ENCODE results near the gene FBLN1.
"Not testable (repeated sequence)": the region's sequence is repeated elsewhere in the genome, so short reads cannot be mapped to it uniquely, and the experiment has no call there.

Gene FBLN1

GRCh38 chr22:45547731-45548130 is 45.0 kb downstream of the FBLN1 start:
- no peak overlapping the region for H3K27ac Mint-ChIP-seq
- no peak for ATAC-seq (ENCODE audit: low read depth)
- H3K4me1 Mint-ChIP-seq, result peaks cover 2% of the 10 kb centered on the region

GRCh38 chr22:45548247-45548840 is 45.7 kb downstream of the FBLN1 start:
- no peak for DNase-seq (ENCODE audit: low spot score in 2 of 2)
- H3K4me1 Mint-ChIP-seq, result peaks cover 2% of the 10 kb centered on the region
- H3K9me3 Mint-ChIP-seq, result no peaks in the 10 kb centered on the region
- no peaks in the 10 kb centered on the region for H3K36me3 Mint-ChIP-seq
- peaks cover 1% of the 10 kb centered on the region for H3K27me3 Mint-ChIP-seq
- no peak for ATAC-seq (ENCODE audit: low read depth)
- H3K4me3 Mint-ChIP-seq, result no peak overlapping the region
- H3K27ac Mint-ChIP-seq, result no peak overlapping the region

More at GRCh38 chr22:45547731-45548130, 45.0 kb downstream of the FBLN1 start:
- no peaks in the 10 kb centered on the region for H3K9me3 Mint-ChIP-seq
- DNase-seq (ENCODE audit: low spot score in 2 of 2), result no peak
- no peaks in the 10 kb centered on the region for H3K36me3 Mint-ChIP-seq
- peaks cover 1% of the 10 kb centered on the region for H3K27me3 Mint-ChIP-seq
- H3K4me3 Mint-ChIP-seq, result no peak overlapping the region

- Mint-ChIP-seq H3K36me3 (no peaks in the 10 kb centered on the region), H3K4me3 (no peak overlapping the region), H3K4me1 (no peaks in the 10 kb centered on the region), H3K27me3 (peaks cover 1% of the 10 kb centered on the region), H3K9me3 (no peaks in the 10 kb centered on the region), H3K27ac (no peak overlapping the region)
- ATAC-seq (ENCODE audit: low read depth), result no peak
- DNase-seq (ENCODE audit: low spot score in 2 of 2), result no peak
These were observed 46.5 kb downstream of the FBLN1 start for GRCh38 chr22:45548991-45549761.

- Mint-ChIP-seq H3K27me3 (peaks cover 4% of the 10 kb centered on the region), H3K4me1 (no peaks in the 10 kb centered on the region)
These were observed 47.2 kb downstream of the FBLN1 start for GRCh38 chr22:45549762-45550378.

GRCh38 chr22:45550416-45550815 is 47.7 kb downstream of the FBLN1 start:
- Mint-ChIP-seq H3K4me3 (no peak overlapping the region), H3K27ac (no peak overlapping the region), H3K9me3 (no peaks in the 10 kb centered on the region), H3K27me3 (peaks cover 4% of the 10 kb centered on the region), H3K36me3 (no peaks in the 10 kb centered on the region), H3K4me1 (no peaks in the 10 kb centered on the region)
- ATAC-seq (ENCODE audit: low read depth) (no peak), DNase-seq (ENCODE audit: low spot score in 2 of 2) (no peak)

More at GRCh38 chr22:45549762-45550378, 47.2 kb downstream of the FBLN1 start:
- ATAC-seq (ENCODE audit: low read depth) (no peak), DNase-seq (ENCODE audit: low spot score in 2 of 2) (no peak)
- Mint-ChIP-seq H3K9me3 (no peaks in the 10 kb centered on the region), H3K4me3 (no peak overlapping the region), H3K27ac (no peak overlapping the region), H3K36me3 (no peaks in the 10 kb centered on the region)

- H3K4me3 Mint-ChIP-seq, result no peak overlapping the region
- H3K9me3 Mint-ChIP-seq, result no peaks in the 10 kb centered on the region
- ATAC-seq (ENCODE audit: low read depth), result no peak
- H3K27me3 Mint-ChIP-seq, result peaks cover 5% of the 10 kb centered on the region
- no peak for DNase-seq (ENCODE audit: low spot score in 2 of 2)
- H3K4me1 Mint-ChIP-seq, result no peaks in the 10 kb centered on the region
- no peaks in the 10 kb centered on the region for H3K36me3 Mint-ChIP-seq
- H3K27ac Mint-ChIP-seq, result no peak overlapping the region
These were observed 48.2 kb downstream of the FBLN1 start for GRCh38 chr22:45550891-45551290.

- H3K4me3 Mint-ChIP-seq, result no peak overlapping the region
- no peaks in the 10 kb centered on the region for H3K9me3 Mint-ChIP-seq
- no peaks in the 10 kb centered on the region for H3K36me3 Mint-ChIP-seq
- DNase-seq (ENCODE audit: low spot score in 2 of 2) (no peak), ATAC-seq (ENCODE audit: low read depth) (no peak)
- peaks cover 8% of the 10 kb centered on the region for H3K27me3 Mint-ChIP-seq
- H3K27ac Mint-ChIP-seq, result no peak overlapping the region
- no peaks in the 10 kb centered on the region for H3K4me1 Mint-ChIP-seq
These were observed 48.8 kb downstream of the FBLN1 start for GRCh38 chr22:45551310-45552016.

- DNase-seq (ENCODE audit: low spot score in 2 of 2) (no peak), ATAC-seq (ENCODE audit: low read depth) (no peak)
- Mint-ChIP-seq H3K36me3 (no peaks in the 10 kb centered on the region), H3K9me3 (no peaks in the 10 kb centered on the region), H3K27ac (no peak overlapping the region), H3K27me3 (peaks cover 8% of the 10 kb centered on the region), H3K4me3 (no peak overlapping the region), H3K4me1 (no peaks in the 10 kb centered on the region)
These were observed 49.3 kb downstream of the FBLN1 start for GRCh38 chr22:45552017-45552411.

GRCh38 chr22:45552580-45553350 is 50.1 kb downstream of the FBLN1 start:
- Mint-ChIP-seq H3K27ac (no peak overlapping the region), H3K36me3 (no peaks in the 10 kb centered on the region), H3K9me3 (no peaks in the 10 kb centered on the region), H3K27me3 (peaks cover 10% of the 10 kb centered on the region), H3K4me3 (no peak overlapping the region), H3K4me1 (no peaks in the 10 kb centered on the region)
- DNase-seq (ENCODE audit: low spot score in 2 of 2) (no peak), ATAC-seq (ENCODE audit: low read depth) (no peak)

GRCh38 chr22:45553351-45554039 is 50.8 kb downstream of the FBLN1 start:
- no peaks in the 10 kb centered on the region for H3K9me3 Mint-ChIP-seq
- ATAC-seq (ENCODE audit: low read depth) (peak; percentile 41), DNase-seq (ENCODE audit: low spot score in 2 of 2) (peak; percentile 47 to 50)
- H3K27me3 Mint-ChIP-seq, result peaks cover 10% of the 10 kb centered on the region
- no peak overlapping the region for H3K4me3 Mint-ChIP-seq
- no peaks in the 10 kb centered on the region for H3K4me1 Mint-ChIP-seq
- no peaks in the 10 kb centered on the region for H3K36me3 Mint-ChIP-seq
- H3K27ac Mint-ChIP-seq, result no peak overlapping the region

GRCh38 chr22:45554040-45554406 is 51.3 kb downstream of the FBLN1 start:
- no peak overlapping the region for H3K27ac Mint-ChIP-seq
- peaks cover 10% of the 10 kb centered on the region for H3K27me3 Mint-ChIP-seq
- no peak for ATAC-seq (ENCODE audit: low read depth)
- no peaks in the 10 kb centered on the region for H3K9me3 Mint-ChIP-seq
- H3K4me1 Mint-ChIP-seq, result no peaks in the 10 kb centered on the region
- no peak overlapping the region for H3K4me3 Mint-ChIP-seq
- H3K36me3 Mint-ChIP-seq, result no peaks in the 10 kb centered on the region
- no peak for DNase-seq (ENCODE audit: low spot score in 2 of 2)

- Mint-ChIP-seq H3K4me1 (no peaks in the 10 kb centered on the region), H3K27me3 (peaks cover 9% of the 10 kb centered on the region), H3K27ac (no peak overlapping the region), H3K4me3 (no peak overlapping the region), H3K9me3 (no peaks in the 10 kb centered on the region), H3K36me3 (no peaks in the 10 kb centered on the region)
- DNase-seq (ENCODE audit: low spot score in 2 of 2) (no peak), ATAC-seq (ENCODE audit: low read depth) (no peak)
These were observed 52.2 kb downstream of the FBLN1 start for GRCh38 chr22:45554861-45555260.

- H3K9me3 Mint-ChIP-seq; H3K4me3 Mint-ChIP-seq; H3K36me3 Mint-ChIP-seq; H3K27ac Mint-ChIP-seq; DNase-seq (ENCODE audit: low spot score in 2 of 2); ATAC-seq (ENCODE audit: low read depth); H3K4me1 Mint-ChIP-seq: not testable (repeated sequence)
- H3K27me3 Mint-ChIP-seq, result peaks cover 11% of the 10 kb centered on the region
These were observed 55.2 kb downstream of the FBLN1 start for GRCh38 chr22:45557926-45558325.

Data from memory B cell (primary cell).